HCT116 (cell line): ENCODE data around the gene DNPH1.

Experiments
- CEBPB ChIP-seq: IDR thresholded peaks from 2 replicates; pipeline ENCODE4 v1.6.1; 2012; ENCODE audit warnings: low read depth
- EGR1 ChIP-seq: IDR thresholded peaks from 2 replicates; pipeline ENCODE4 v1.6.1; 2012; ENCODE audit warnings: low read depth
- EZH2 ChIP-seq: fragments of 200-600 bp; sonication (generic); IDR thresholded peaks from 2 replicates; pipeline ENCODE4 v1.6.1; 2017; ENCODE audit warnings: antibody characterized with exemption, mixed run types
- POLR2A ChIP-seq: IDR thresholded peaks from 2 replicates; pipeline ENCODE4 v1.7.0; 2011; ENCODE audit warnings: borderline replicate concordance; ENCODE audit not compliant: insufficient read depth, insufficient read length; ENCODE audit errors: extremely low read depth
- POLR2AphosphoS5 ChIP-seq: IDR thresholded peaks from 2 replicates; pipeline ENCODE4 v1.6.1; 2011; ENCODE audit warnings: mild to moderate bottlenecking, low read depth, low read length, moderate library complexity
- REST ChIP-seq: IDR thresholded peaks from 2 replicates; pipeline ENCODE4 v1.6.1; 2012; ENCODE audit warnings: low read depth
- SIN3A ChIP-seq: IDR thresholded peaks from 2 replicates; pipeline ENCODE4 v1.6.1; 2012; ENCODE audit warnings: low read depth
- YY1 ChIP-seq: IDR thresholded peaks from 2 replicates; pipeline ENCODE4 v1.6.1; 2011; ENCODE audit warnings: low read length, low read depth, moderate library complexity, mild to moderate bottlenecking; ENCODE audit not compliant: insufficient replicate concordance; ENCODE audit errors: extremely low read depth
- TF ChIP-seq, protein P1 (sequence below), 3 experiments: fragments of 200-600 bp in 1 of 3; sonication (generic) in 1 of 3; IDR thresholded peaks in 2 of 3; conservative IDR thresholded peaks in 1 of 3; 2 replicates each; pipeline ENCODE4 v1.5.1; 2012 to 2017; ENCODE audit warnings: low read depth in 2 of 3, low read length in 2 of 3, antibody characterized with exemption in 1 of 3, borderline replicate concordance in 1 of 3, control low read depth in 1 of 3, mild to moderate bottlenecking in 1 of 3, mixed read lengths in 1 of 3, mixed run types in 1 of 3, moderate library complexity in 1 of 3; ENCODE audit not compliant: insufficient read depth in 1 of 3

DNA sequence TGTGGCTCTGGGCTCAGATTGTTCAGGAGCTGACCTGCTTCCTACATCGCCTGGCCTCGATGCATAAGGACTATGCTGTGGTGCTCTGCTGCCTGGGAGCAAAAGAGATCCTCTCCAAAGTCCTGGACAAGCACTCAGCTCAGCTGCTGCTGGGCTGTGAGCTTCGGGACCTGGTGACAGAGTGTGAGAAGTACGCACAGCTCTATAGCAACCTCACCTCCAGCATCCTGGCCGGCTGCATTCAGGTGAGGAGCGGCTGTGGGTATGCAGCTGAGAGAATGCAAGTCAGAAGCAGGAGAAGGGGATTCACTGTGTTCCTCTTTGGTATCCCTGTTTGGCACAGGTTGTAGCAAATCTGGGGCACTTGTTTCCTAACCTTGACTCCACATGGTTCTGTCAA is 29.4 kb downstream of the DNPH1 start:
- TF ChIP-seq, protein P1, sequence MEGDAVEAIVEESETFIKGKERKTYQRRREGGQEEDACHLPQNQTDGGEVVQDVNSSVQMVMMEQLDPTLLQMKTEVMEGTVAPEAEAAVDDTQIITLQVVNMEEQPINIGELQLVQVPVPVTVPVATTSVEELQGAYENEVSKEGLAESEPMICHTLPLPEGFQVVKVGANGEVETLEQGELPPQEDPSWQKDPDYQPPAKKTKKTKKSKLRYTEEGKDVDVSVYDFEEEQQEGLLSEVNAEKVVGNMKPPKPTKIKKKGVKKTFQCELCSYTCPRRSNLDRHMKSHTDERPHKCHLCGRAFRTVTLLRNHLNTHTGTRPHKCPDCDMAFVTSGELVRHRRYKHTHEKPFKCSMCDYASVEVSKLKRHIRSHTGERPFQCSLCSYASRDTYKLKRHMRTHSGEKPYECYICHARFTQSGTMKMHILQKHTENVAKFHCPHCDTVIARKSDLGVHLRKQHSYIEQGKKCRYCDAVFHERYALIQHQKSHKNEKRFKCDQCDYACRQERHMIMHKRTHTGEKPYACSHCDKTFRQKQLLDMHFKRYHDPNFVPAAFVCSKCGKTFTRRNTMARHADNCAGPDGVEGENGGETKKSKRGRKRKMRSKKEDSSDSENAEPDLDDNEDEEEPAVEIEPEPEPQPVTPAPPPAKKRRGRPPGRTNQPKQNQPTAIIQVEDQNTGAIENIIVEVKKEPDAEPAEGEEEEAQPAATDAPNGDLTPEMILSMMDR (IDR thresholded peaks at IDR 0.05 in 2 of 3, conservative IDR thresholded peaks at IDR 0.05 in 1 of 3; ENCODE audit: borderline replicate concordance in 1 of 3, insufficient read depth in 1 of 3, low read depth in 2 of 3, low read length in 2 of 3) = no peak
- TF ChIP-seq POLR2A (no peak), EZH2 (no peak), YY1 (no peak), CEBPB (no peak), POLR2AphosphoS5 (no peak), REST (no peak), EGR1 (no peak), SIN3A (no peak)
